Endothelial cell of umbilical vein (primary cell): ENCODE results near the gene DHX15.

Experiments used
- EZH2 ChIP-seq: IDR thresholded peaks from 2 replicates; pipeline ENCODE4 v1.6.1; 2012; ENCODE audit warnings: borderline replicate concordance, low read depth, mild to moderate bottlenecking, moderate library complexity, low read length, inconsistent platforms; ENCODE audit not compliant: severe bottlenecking
- GATA2 ChIP-seq: IDR thresholded peaks from 2 replicates; pipeline ENCODE4 v1.7.0; 2011; ENCODE audit warnings: low read depth, mild to moderate bottlenecking, moderate library complexity, mixed read lengths, low read length; ENCODE audit not compliant: insufficient read length, insufficient read depth
- POLR2A ChIP-seq: IDR thresholded peaks from 2 replicates; pipeline ENCODE4 v1.6.1; 2012; ENCODE audit warnings: low read depth, mild to moderate bottlenecking, control low read depth, low read length
- TF ChIP-seq, protein P1 (sequence below), 2 donors: IDR thresholded peaks; 1 replicate in 1 of 2; 2 replicates in 1 of 2; pipeline ENCODE4 v1.5.1; 2011; ENCODE audit warnings: low read length in 2 of 2, mild to moderate bottlenecking in 2 of 2, moderate library complexity in 2 of 2, control low read depth in 1 of 2, inconsistent platforms in 1 of 2, low read depth in 1 of 2; ENCODE audit not compliant: insufficient read depth in 1 of 2; ENCODE audit errors: extremely low read depth in 1 of 2

DNA sequence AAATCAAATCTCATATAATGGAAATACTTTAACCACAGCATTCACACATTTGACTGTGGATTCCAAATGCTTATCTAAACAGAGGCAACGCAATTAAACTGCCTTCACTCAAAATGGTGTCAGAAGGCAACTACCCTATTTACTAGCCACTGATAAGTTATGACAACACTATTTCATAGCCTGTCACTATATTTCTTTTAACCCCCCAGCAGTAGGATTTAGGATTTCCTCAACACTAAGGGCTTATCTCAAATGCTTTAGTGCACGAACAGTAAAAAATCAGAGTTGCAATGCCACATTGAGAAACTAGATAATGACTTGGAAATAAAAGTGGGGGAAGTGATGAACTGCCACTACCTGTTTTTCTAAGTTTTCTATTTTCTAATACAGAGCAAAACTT lies 66.7 kb downstream of the DHX15 start:
- TF ChIP-seq, protein P1, sequence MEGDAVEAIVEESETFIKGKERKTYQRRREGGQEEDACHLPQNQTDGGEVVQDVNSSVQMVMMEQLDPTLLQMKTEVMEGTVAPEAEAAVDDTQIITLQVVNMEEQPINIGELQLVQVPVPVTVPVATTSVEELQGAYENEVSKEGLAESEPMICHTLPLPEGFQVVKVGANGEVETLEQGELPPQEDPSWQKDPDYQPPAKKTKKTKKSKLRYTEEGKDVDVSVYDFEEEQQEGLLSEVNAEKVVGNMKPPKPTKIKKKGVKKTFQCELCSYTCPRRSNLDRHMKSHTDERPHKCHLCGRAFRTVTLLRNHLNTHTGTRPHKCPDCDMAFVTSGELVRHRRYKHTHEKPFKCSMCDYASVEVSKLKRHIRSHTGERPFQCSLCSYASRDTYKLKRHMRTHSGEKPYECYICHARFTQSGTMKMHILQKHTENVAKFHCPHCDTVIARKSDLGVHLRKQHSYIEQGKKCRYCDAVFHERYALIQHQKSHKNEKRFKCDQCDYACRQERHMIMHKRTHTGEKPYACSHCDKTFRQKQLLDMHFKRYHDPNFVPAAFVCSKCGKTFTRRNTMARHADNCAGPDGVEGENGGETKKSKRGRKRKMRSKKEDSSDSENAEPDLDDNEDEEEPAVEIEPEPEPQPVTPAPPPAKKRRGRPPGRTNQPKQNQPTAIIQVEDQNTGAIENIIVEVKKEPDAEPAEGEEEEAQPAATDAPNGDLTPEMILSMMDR (IDR thresholded peaks at IDR 0.05; ENCODE audit: extremely low read depth in 1 of 2, insufficient read depth in 1 of 2, low read depth in 1 of 2, low read length in 2 of 2) = no peak
- TF ChIP-seq GATA2 (no peak), POLR2A (no peak), EZH2 (no peak)
